Right lung (tissue), 5 donors: ENCODE data around the gene NEK1. TPM values are rescaled to one million over a fixed set of nuclear protein-coding genes. Genes with fewer than 3 reads are reported as not detected.
A peak's percentile ranks its signal among the peaks of the same experiment; 100 is the strongest.
"Not testable (repeated sequence)": the region's sequence is repeated elsewhere in the genome, so short reads cannot be mapped to it uniquely, and the experiment has no call there.

Source experiments
- DNase-seq, 2 donors: peaks; one replicate each; pipeline ENCODE4 v3.0.0-alpha.2; 2013
- polyA plus RNA-seq, 5 donors: library from polyadenylated mRNA; unstranded; fragments of 120-200 nt; gene quantifications; one replicate each; pipeline versions ENCODE4 v1.2.1 to v1.2.3, GENCODE V29; 2013; ENCODE audit warnings: inconsistent platforms in 1 of 5, low replicate concordance in 1 of 5; ENCODE audit not compliant: insufficient read length in 5 of 5, insufficient read depth in 1 of 5

NEK1 gene
- polyA plus RNA-seq, 5 donors, result 20.1 to 32.4 (median 28.7) TPM

DNA sequence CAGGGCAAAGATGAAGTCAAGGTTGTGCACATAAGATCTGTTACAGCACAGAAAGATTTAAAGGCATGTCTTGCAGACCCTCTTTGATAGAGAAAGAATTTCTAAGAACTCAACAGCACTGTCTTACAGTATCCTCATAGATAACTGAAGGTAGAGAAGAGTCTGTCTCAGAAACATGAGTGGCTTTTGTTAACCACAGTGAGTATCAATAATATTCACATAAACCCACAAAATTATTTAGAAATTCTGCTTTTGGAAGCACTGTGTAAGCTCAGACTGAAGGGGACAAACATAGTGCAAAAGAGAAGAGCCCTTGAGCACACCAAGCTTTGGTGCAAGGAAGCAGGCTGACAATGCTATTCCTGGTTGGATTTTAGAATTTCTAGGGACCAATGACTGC is 175.6 kb downstream of the NEK1 start:
- DNase-seq, result no peak

DNA sequence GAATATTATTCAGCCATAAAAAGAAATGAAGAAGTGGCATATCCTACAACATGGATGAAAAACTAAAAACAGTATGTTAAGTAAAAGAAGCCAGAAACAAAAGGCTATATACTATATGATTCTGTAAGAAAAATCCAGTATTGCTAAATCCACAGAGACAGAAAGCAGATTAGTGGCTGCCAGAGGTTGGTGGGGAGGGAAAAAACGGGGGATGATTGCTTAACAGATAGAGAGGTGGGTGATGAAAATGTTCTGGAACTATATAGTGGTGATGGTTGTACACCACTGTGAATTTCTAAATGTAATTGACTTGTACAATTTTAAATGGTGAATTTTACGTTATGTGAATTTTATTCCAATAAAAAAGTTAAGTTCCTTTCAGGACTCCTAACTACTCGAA is 184.0 kb downstream of the NEK1 start:
- no peak for DNase-seq

DNA sequence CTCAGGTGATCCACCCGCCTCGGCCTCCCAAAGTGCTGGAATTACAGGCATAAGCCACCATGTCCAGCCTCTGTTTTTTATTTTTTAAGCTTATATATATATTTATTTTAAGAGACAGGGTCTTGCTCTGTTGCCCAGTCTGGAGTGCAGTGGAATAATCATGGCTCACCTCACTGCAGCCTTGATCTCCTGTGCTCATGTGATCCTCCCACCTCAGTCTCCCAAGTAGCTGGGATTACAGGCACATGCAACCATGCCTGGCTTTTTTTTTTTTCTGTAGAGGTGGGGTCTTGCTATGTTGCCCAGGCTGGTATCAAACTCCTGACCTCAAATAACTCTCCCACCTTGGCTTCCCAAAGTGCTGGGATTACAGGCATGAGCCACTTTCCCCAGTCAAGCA is 184.7 kb downstream of the NEK1 start:
- DNase-seq, result not testable (repeated sequence)

DNA sequence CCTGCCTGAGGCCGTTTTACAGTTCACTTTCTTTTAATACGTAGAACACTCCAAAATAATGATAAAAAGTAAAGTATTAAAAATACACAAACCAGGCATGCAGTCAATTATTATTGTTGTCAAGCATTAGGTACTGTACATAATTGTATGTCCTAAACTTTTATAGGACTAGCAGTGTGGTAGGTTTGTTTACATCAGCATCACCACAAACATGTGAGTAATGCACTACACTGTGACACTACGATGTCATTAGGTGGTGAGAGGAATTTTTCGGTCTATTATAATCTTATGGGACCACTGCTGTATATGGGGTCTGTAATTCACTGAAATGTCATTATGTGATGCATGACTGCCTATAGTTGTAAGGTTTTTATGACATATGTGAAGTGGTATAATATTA is 192.1 kb downstream of the NEK1 start:
- no peak for DNase-seq

DNA sequence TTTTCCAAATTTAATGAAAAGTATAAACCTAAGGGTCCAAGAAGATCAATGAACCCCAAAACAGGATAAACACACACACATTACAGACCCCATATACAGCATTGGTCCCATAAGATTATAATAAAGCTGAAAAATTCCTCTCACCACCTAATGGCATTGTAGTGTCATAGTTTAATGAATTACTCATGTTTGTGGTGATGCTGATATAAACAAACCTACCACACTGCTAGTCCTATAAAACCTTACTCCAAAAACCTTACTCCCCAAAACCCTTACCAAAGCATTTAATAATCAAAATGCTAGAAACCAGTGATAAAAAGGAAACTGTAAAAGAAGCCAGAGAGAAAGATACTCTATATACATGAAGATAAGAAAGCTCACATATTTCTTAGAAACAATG is 193.5 kb downstream of the NEK1 start:
- DNase-seq, result no peak

DNA sequence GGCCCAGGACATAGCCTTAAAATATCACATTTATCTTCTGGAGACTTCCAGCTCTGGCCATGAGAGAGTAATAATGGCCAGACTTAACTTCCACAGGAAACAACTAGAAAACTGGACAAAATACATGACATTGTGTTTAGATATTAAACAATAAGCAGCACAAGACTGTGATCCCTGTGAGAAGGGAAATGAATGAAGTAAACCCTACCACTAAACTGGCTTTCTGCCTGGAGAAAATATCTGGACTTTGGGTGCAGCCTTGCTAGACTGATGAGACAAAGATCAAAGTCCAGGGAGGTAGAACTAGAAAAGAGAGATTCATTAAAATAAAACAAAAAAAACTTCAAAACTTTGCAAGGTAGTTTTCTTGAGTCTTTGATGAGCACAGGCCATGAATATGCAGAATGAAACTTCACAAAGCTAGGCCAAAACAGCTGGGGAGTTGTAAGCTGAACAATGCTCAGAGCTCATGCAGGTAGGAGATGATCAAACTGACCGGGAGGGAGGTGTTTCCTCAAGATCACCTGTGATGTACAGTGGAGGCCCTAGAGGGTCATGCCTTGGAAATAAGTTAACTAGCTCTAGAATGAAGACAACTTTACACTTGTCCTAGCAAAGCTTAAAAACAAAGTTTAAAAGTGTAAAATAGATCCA is 194.6 kb downstream of the NEK1 start:
- DNase-seq, result no peak

DNA sequence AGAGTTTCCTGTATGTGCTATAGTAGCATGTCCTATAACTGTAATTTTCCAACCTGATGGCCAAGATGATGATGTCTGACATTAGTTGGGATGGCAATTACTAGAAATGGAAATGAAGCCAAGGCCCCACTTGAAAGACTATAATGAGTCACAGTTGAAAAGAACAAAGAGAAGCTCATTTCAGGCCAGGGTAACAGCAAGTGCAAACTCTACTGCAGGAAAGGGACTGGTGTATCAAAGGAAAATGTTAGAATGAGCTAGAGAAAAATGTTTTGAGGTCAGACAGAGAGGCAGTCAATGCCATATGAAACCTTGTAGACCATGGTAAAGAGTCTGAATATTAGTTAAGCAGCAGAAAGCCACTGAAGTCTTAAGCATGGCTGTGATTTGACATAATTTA is 195.4 kb downstream of the NEK1 start:
- DNase-seq, result no peak

DNA sequence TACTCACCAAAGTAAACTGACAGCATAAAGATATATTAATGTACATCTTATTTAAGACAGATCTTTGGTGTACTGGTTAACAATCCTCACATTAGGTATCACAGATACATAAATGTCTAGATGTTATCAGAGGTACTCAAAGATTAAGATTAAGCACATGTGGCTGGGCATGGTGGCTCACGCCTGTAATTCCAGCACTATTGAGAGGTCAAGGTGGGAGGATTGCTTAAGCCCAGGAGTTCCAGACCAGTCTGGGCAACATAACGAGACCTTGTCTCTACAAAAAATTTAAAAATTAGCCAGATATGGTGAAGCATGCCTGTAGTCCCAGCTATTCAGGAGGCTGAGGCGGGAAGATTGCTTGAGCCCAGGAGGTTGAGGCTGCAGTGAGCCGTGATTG is 195.9 kb downstream of the NEK1 start:
- DNase-seq, result no peak

DNA sequence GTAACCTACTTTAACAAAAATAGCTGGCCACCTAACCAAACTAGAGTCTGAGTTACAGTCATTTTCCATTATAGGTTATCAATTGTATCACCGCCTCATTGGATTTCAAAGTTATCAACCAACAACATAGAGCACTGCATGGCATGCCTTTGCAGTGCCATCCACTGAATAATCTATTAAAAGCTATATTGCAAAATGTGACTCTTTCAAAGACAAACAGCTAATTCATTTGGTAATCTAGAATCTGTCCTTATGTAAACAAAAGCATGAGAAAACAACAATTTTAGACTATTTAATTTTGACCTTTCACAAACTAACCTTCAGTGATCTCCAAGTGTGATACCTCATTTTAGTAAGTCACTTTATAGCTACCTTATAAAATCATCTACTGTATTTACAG is 197.5 kb downstream of the NEK1 start:
- no peak for DNase-seq

DNA sequence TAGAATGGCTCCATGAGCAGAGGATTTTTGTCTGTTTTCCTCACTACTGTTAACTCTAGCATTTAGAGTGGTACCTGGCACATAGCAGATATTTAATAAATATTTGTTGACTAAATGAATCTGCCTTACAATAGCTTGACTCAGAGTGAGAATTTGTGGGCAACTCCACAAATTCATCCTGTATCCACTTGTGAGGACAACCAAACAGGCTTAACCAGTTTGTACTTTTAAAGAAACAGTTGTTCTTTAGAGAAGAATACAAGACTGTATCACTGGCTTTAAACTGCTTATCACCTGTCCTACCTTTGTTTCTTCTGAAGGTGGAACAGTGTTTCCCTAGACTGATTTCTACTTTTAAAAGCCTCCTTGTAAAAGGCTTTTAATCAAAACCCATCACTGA is 200.3 kb downstream of the NEK1 start:
- no peak for DNase-seq

DNA sequence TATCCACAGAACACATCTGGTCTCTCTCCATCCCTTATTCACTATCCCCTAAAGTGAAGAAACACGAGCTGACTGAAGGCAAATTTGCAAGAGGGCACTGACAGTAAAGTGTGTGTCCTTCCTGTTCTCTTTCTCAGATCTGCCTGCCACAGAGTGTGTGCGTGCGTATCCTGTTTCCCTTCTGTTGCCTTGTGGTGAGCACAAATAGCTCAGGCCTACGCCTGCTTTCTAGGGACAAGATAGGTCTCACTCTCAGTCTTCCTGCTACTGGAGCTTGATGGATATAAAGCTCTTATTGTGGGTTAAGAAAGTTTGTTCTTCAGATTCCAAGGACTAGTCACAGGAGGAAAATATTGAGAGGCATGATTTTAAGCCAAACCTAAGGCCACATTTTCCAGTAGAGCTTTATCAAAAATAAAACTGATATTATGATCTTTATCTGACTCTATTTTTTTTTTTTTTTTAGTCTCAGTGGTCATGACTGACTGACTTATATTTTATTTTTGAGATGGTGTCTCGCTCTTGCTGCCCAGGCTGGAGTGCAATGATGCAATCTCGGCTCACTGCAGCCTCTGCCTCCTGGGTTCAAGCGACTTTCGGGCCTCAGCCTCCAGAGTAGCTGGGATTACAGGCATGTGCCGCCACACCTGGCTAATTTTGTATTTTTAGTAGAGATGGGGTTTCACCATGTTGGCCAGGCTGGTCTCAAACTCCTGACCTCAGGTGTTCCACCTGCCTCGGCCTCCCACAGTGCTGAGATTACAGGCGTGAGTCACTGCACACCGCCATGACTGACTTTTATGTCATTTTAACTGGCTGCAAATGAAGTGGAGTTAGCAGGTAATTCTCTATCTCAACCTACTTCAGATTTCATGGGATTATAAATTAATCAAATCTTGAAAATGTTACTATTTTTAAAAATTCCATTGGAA is 201.3 kb downstream of the NEK1 start:
- peak; percentile 10 to 14 for DNase-seq

DNA sequence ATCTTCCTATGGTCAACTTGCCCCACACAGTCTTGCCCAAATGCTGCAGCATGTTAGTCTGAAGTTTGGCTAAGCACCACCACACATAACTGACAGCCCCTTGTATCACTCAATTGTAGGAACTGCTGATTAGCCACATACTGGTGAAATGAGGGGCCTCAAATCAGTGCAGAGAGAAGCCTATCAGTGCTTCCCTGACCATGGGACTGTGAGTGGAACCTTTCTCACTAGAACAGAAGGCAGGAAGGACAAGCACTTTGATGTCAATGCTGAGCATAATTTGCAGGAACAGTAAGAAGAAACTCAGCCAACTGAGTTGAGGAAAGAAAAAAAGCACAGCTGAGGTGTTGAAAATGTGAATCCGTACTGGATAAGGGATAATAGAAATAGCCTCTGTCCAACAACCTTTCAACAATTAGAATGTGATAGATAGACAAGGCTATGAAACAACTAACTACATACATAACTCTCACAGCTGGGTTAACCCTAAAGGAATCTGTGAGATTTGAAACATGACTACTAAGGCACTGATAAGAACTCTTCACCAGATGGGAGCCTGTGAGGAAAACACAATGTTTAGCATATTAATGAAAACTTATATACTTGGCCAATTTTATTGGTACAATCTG is 205.1 kb downstream of the NEK1 start:
- DNase-seq, result no peak

DNA sequence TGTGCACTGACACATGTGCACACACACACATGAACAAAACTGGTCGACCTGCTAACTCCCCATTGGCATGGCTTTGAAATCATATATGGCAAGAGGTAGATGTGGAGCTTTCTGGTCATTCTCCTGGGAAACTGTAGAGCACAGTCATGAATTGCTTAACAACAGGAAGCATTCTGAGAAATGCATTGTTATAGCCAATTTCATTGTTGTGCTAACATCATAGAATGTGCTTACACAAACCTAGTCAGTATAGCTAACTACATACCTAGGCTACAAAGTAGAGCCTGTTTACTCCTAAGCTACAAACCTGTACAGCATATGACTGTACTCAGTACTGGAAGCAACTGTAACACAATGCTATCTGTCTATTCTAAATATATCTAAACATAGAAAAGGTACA is 207.4 kb downstream of the NEK1 start:
- DNase-seq, result no peak

DNA sequence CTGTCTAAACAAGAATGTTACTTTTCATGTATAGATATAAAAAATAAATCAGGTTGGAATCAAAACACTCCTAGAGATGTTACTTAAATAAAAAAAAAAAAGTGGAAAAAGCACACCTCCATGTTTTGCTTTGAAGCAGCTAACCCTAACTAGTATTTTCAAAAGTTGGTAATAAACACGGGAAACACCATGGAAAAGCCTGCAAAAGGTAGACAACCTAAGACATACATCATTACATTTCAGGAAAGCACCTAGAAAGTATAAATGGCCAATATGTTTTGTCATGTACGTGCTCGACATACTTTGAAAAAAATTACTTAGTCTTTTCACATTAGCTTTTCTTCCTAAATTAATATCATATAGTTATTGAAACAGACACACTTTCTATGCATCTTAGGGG is 211.6 kb downstream of the NEK1 start:
- no peak for DNase-seq

DNA sequence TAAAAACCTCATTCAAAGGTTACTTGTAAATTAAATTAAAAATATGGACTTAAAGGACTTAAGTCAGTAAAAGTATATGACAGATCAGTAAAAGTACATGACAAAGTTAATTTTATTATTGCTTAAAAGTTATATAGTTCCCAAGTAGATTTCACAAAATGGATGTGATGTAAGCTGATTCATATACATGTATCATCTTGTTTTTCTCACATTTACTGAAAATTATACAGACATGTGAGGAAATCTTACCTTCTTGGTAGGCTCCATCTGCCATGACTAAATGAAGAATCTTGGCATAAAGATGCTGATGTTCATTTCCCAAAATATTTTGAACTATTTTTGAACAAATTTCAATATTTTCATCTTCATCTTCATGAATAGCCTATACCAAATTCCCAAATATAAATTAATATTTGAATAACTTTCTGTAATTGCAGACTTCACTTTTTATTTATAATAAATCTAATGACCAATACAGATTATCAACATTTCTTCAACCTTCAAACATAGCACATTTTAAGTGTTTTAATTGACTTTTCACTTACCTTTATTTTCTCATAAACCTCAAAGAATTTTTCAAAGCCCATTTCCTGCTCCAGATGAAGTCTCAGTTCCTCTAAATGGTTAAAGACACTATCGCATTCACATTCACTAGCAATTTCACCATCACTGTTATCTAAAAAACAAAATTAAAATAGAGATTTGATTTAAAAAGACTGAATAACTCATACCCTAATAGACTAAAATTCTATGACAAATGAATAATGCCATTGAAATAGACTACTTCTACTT is 212.2 kb downstream of the NEK1 start:
- no peak for DNase-seq

DNA sequence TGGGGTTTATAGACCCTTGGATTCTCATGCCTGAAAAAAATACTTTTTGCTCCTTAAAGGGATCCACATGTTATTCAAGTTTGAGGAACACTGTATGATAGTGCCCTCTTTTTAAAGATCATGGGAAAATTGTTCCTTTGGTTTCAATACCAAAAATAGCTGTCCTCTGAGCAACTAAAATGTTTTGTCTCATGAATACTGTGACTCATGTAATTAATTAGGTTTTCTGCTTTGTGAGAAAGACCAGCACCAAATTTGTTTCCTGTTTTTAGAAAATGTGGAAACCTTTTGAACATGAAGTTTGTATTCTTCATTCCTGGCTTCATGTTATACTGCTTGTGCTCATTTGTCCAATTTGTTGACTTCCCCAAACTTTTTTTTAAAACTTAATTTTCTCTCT is 214.1 kb downstream of the NEK1 start:
- DNase-seq, result no peak

DNA sequence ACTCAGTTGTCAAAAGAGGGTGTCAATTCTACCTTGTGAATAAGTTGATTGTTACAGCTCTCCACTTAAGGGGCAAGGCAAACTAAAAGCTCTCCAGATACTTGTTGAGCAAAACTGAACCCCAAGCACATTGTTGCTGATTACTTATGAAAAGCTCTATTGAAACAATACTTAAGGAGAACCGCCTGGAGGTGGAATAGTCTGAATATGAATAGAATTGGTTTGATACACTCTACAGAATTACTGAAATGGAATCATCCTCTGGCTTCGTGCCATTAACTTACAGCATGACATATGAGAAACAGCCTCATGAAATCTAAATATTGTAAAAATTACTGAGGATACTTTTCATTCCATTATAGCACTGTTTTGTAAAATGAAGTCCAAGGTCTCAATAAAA is 214.6 kb downstream of the NEK1 start:
- DNase-seq, result no peak

DNA sequence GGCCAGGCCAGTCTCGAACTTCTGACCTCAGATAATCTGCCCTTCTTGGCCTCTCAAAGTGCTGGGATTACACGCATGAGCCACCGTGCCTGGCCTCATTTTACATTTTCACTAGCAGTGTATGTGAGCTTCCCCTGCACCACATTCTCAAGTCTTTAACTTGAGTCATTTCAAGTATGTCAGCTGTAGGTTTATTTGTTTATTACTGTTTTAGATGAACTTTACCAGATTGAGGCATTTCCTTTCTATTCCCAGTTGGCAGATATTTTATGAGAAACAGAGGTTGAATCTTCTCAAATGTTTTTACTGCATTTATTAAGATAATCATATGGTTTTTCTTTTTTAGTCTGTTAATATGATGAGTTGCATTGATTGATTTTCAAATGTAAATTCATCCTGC is 227.0 kb downstream of the NEK1 start:
- no peak for DNase-seq

DNA sequence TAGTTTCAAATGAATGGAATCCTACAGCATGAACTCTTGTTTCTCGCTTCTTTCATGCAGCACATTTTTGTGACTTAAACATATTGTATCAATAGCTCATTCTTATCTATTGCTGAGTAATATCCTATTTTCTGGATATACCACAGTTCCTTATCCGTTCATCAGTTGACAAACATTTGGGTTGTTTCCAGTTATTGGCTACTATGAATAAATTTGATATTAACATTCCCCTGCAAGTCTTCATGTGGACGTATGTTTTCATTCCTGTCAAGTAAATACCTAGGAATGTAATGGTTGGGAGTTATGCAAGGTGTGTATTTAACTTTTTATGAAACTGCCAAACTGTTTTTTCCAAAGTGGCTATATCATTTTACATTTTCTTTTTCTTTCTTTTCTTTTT is 227.6 kb downstream of the NEK1 start:
- DNase-seq, result no peak

DNA sequence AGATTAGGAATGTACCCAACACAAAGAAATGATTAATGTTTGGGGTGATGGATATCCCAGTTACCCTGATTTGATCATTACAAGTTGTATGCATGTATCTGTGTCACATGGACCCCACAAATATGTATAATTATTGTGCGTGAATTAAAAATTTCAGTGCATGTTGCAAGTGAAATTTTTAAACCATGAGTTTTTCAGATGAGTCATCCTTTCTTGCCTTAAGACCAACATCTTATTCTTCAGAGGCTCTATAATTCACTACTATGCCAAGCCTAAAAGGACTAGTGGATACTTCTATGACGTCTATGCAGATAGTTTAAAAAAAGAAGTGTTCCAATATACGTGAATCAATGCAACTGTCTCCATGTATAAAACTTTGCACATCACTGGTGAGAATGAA is 228.7 kb downstream of the NEK1 start:
- no peak for DNase-seq

DNA sequence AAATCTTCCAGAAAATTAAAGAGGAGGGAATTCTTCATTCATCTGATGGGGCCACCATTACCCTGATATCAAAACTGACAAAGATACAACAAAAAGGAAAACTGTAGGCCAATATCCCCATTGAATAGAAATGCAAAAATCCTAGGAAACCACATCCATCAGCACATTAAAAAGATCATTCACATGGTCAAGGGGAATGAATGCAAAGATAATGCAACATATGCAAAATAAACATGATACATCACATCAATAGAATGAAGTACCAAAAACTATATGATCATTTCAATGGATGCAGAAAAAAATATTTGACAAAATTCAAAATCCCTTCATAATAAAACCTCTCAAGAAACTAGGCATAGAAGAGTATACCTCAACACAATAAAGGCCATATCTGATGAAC is 232.7 kb downstream of the NEK1 start:
- no peak for DNase-seq

DNA sequence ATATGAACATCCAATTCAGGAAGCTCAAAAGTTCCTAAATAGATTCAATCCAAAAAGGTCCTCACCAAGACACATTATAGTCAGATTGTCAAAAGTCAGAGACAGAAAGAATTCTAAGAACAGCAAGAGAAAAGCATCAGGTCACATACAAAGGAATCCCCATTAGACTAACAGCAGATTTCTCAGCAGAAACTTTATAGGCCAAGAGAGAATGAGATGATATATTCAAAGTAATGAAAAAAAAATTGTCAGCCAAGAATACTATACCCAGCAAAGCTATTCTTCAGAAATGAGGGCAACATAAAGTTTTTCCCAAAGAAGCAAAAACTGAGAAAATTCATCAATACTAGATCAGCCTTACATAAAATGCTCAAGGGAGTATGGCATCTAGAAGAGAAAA is 235.0 kb downstream of the NEK1 start:
- no peak for DNase-seq
